Left lung (tissue), 10 donors: Measurements from ENCODE around the gene ZNRF1. TPM values are rescaled to one million over a fixed set of nuclear protein-coding genes. Genes with fewer than 3 reads are reported as not detected.

Source experiments
- ATAC-seq: fragments of 200-7000 bp; cut with Tn5 transposase; one replicate; pipeline ENCODE4 v1.9.1; 2020; ENCODE audit warnings: moderate library complexity
- DNase-seq, 4 donors: peaks; one replicate each; pipeline ENCODE4 v3.0.0-alpha.2; 2013 to 2020
- H3K27ac ChIP-seq, 2 donors: fragments of 200-600 bp; sonication (generic) in 1 of 2; one replicate each; pipeline versions ENCODE4 v1.5.0 to v1.8.0; 2020 to 2021
- H3K27me3 ChIP-seq, 2 donors: fragments of 200-600 bp; sonication (generic) in 1 of 2; one replicate each; pipeline versions ENCODE4 v1.5.0 to v1.8.0; 2020 to 2021
- H3K36me3 ChIP-seq, 2 donors: fragments of 200-600 bp; sonication (generic) in 1 of 2; one replicate each; pipeline versions ENCODE4 v1.5.0 to v1.8.0; 2020 to 2021
- H3K4me1 ChIP-seq, 2 donors: fragments of 200-600 bp; one replicate each; pipeline ENCODE4 v1.8.0; 2021
- H3K4me3 ChIP-seq, 2 donors: fragments of 200-600 bp; sonication (generic) in 1 of 2; one replicate each; pipeline versions ENCODE4 v1.5.0 to v1.8.0; 2020 to 2021; ENCODE audit warnings: mild to moderate bottlenecking in 1 of 2
- H3K9me3 ChIP-seq, 2 donors: fragments of 200-600 bp; sonication (generic) in 1 of 2; one replicate each; pipeline versions ENCODE4 v1.5.0 to v1.8.0; 2020 to 2021
- intact Hi-C, 2 donors: fragments of 100-400 bp; cut with DNase I; formaldehyde crosslinking; loops; one replicate each; pipeline versions ENCODE4 v1.11.2 to v1.14.2; 2022
- polyA plus RNA-seq, 6 donors: library from polyadenylated mRNA; unstranded; fragments of 120-200 nt; gene quantifications; one replicate each; pipeline ENCODE4 v1.2.1, GENCODE V29; 2013; ENCODE audit not compliant: insufficient read length in 6 of 6
- total RNA-seq, 2 donors: library from RNA; stranded (reverse); fragmentation: NEBNext Ultra II Directional; extraction: Animal tissue kit (Norgen Biotek cat#: 25700); gene quantifications; one replicate each; pipeline ENCODE4 v1.2.1, GENCODE V29; 2021
- TF ChIP-seq, protein P1 (sequence below), 2 donors: fragments of 200-600 bp; sonication (generic) in 1 of 2; IDR thresholded peaks; one replicate each; pipeline versions ENCODE4 v1.5.0 to v1.8.0; 2021; ENCODE audit warnings: antibody characterized with exemption in 2 of 2
- donor health status: DM: no; HTN: yes; CAD: no.
- donor health status: DM: no; HTN: no; CAD: no.

Gene ZNRF1
- total and polyA plus RNA-seq, 8 donors = 24.3 to 60.8 (median 46.5) TPM

GRCh38 chr16:75111961-75112733 is 113.3 kb downstream of the ZNRF1 start:
- Histone ChIP-seq H3K36me3 (no peaks in the 10 kb centered on the region), H3K4me1 (peaks cover 28 to 71% of the 10 kb centered on the region in 2 donors), H3K27me3 (peaks cover 0 to 11% of the 10 kb centered on the region in 2 donors), H3K4me3 (no peak overlapping the region), H3K27ac (peak overlapping the region in 1 of 2 donors; percentile 66), H3K9me3 (no peaks in the 10 kb centered on the region)
- TF ChIP-seq, protein P1, sequence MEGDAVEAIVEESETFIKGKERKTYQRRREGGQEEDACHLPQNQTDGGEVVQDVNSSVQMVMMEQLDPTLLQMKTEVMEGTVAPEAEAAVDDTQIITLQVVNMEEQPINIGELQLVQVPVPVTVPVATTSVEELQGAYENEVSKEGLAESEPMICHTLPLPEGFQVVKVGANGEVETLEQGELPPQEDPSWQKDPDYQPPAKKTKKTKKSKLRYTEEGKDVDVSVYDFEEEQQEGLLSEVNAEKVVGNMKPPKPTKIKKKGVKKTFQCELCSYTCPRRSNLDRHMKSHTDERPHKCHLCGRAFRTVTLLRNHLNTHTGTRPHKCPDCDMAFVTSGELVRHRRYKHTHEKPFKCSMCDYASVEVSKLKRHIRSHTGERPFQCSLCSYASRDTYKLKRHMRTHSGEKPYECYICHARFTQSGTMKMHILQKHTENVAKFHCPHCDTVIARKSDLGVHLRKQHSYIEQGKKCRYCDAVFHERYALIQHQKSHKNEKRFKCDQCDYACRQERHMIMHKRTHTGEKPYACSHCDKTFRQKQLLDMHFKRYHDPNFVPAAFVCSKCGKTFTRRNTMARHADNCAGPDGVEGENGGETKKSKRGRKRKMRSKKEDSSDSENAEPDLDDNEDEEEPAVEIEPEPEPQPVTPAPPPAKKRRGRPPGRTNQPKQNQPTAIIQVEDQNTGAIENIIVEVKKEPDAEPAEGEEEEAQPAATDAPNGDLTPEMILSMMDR (IDR thresholded peaks at IDR 0.05) = no peak
- ATAC-seq (no peak), DNase-seq (peak in 2 of 4 donors; percentile 36 to 77)
- intact Hi-C loops = no loop called here

DNA sequence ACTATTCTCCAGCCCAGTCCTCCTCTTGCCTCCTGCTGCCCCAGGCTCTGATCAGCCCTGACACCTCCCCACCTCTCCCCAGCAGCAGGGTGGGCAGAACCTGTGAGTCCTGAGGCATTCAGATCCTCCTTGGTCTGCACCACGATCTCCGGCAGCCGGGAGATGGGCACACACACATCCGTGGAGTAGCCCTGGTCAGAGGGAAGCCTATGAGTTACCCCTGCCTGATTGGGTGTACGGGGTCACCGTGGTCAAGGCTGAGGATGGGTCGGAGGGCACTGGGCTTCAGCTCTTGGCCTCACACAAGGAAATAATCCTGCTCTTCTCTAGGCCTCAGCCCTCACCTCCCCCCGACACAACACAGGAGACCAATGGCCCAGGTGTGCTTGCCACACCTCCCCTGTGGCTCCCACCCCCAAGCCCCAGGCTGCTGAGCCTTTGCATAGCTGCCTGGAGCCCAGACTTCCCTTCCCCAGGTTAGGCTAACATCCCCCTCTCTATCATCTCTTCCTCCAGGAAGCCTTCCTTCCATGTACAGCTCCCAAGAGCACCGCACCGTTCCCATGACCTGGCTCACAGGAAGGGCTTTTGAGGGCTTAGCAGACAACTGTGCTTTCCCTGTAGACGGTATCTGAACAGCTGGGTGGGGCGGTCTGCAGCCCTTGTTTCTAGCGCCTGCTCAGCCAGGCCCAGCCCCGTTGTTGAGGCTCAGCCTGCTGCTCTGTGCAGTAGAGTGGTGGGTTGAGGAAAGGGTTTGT is 114.1 kb downstream of the ZNRF1 start:
- intact Hi-C loops = no loop called here
- Histone ChIP-seq H3K27ac (no peak overlapping the region), H3K9me3 (no peaks in the 10 kb centered on the region), H3K27me3 (peaks cover 0 to 11% of the 10 kb centered on the region in 2 donors), H3K4me1 (peaks cover 28 to 64% of the 10 kb centered on the region in 2 donors), H3K4me3 (no peak overlapping the region), H3K36me3 (no peaks in the 10 kb centered on the region)
- ATAC-seq = no peak
- peak in 1 of 4 donors; percentile 63 for DNase-seq
- TF ChIP-seq, protein P1 (IDR thresholded peaks at IDR 0.05) = no peak

DNA sequence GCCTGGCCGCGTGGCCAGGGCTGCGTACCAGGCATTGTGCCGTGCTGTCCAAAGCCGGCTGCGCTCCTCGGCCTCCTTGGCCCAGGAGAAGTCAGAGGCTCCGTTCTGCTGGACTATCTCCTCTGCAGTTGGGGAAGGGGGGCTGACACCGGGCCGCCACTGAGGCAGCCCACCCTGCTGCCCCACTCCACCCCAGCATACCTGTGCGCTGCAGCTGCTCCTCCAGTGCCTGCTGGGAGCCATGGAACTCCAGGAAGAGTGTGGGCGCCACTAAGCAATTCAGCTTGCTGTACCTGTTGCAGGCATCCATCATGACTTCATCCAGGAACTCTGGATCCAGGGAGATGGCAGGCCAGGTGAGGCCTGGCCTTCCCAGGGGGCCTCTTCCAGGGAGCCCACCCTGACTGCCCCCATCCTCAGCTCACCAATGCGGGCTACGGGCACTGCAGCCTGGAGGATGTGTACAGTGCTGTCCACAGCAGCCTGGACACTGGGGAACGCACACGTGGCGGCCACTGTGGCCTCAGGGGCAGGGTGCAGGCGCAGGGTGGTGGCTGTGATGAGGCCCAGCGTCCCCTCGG is 114.8 kb downstream of the ZNRF1 start:
- ATAC-seq = no peak
- Histone ChIP-seq H3K9me3 (no peaks in the 10 kb centered on the region), H3K27me3 (peaks cover 0 to 11% of the 10 kb centered on the region in 2 donors), H3K36me3 (no peaks in the 10 kb centered on the region), H3K4me1 (peaks cover 28 to 57% of the 10 kb centered on the region in 2 donors), H3K4me3 (no peak overlapping the region), H3K27ac (no peak overlapping the region)
- peak in 1 of 4 donors; percentile 47 for DNase-seq
- TF ChIP-seq, protein P1 (IDR thresholded peaks at IDR 0.05) = no peak
- intact Hi-C loops = no loop called here

GRCh38 chr16:75114179-75114945 is 115.5 kb downstream of the ZNRF1 start:
- H3K9me3 ChIP-seq = no peaks in the 10 kb centered on the region
- ATAC-seq (no peak), DNase-seq (peak in 1 of 4 donors; percentile 76)
- peaks cover 25 to 50% of the 10 kb centered on the region in 2 donors for H3K4me1 ChIP-seq
- no peaks in the 10 kb centered on the region for H3K36me3 ChIP-seq
- TF ChIP-seq, protein P1 (IDR thresholded peaks at IDR 0.05) = no peak
- no peak overlapping the region for H3K27ac ChIP-seq
- no peak overlapping the region for H3K4me3 ChIP-seq
- intact Hi-C loops = no loop called here
- H3K27me3 ChIP-seq = peaks cover 0 to 11% of the 10 kb centered on the region in 2 donors
